Sigmoid colon (tissue), 4 donors: ENCODE measurements around the gene GGA1.

Experiments
- POLR2A ChIP-seq, 2 donors: fragments of 450-650 bp; IDR thresholded peaks; one replicate each; pipeline ENCODE4 v1.6.1; 2016; ENCODE audit warnings: antibody characterized with exemption in 2 of 2, mild to moderate bottlenecking in 2 of 2, moderate library complexity in 2 of 2
- POLR2AphosphoS5 ChIP-seq, 4 donors: sonication (generic); formaldehyde crosslinking; IDR thresholded peaks; one replicate each; pipeline ENCODE4 v1.6.1; 2017; ENCODE audit warnings: antibody characterized with exemption in 4 of 4
- TF ChIP-seq, protein P1 (sequence below), 4 experiments: fragments of 450-650 bp in 3 of 4; fragments of 200-600 bp in 1 of 4; IDR thresholded peaks; one replicate each; pipeline ENCODE4 v1.5.1; 2016 to 2019; ENCODE audit warnings: antibody characterized with exemption in 4 of 4, mild to moderate bottlenecking in 3 of 4, moderate library complexity in 2 of 4

GRCh38 chr22:37633089-37633624, 24.5 kb downstream of the GGA1 start:
- no peak for TF ChIP-seq POLR2A (IDR thresholded peaks at IDR 0.05)
- TF ChIP-seq, protein P1, sequence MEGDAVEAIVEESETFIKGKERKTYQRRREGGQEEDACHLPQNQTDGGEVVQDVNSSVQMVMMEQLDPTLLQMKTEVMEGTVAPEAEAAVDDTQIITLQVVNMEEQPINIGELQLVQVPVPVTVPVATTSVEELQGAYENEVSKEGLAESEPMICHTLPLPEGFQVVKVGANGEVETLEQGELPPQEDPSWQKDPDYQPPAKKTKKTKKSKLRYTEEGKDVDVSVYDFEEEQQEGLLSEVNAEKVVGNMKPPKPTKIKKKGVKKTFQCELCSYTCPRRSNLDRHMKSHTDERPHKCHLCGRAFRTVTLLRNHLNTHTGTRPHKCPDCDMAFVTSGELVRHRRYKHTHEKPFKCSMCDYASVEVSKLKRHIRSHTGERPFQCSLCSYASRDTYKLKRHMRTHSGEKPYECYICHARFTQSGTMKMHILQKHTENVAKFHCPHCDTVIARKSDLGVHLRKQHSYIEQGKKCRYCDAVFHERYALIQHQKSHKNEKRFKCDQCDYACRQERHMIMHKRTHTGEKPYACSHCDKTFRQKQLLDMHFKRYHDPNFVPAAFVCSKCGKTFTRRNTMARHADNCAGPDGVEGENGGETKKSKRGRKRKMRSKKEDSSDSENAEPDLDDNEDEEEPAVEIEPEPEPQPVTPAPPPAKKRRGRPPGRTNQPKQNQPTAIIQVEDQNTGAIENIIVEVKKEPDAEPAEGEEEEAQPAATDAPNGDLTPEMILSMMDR (IDR thresholded peaks at IDR 0.05) = no peak
- no peak for TF ChIP-seq POLR2AphosphoS5 (IDR thresholded peaks at IDR 0.05)
